Lower leg skin (tissue), 4 donors: ENCODE measurements around the gene SBF1. TPM values are rescaled to one million over a fixed set of nuclear protein-coding genes. Genes with fewer than 3 reads are reported as not detected.

Source experiments
- DNase-seq, 2 donors: peaks; one replicate each; pipeline ENCODE4 v3.0.0-alpha.2; 2019; ENCODE audit warnings: low spot score in 2 of 2
- H3K4me3 ChIP-seq: fragments of 200-600 bp; sonication (generic); 2 replicates; pipeline ENCODE4 v1.5.1; 2017; ENCODE audit warnings: mild to moderate bottlenecking, low read depth; ENCODE audit not compliant: poor library complexity, severe bottlenecking
- POLR2A ChIP-seq, 2 donors: fragments of 450-650 bp; IDR thresholded peaks; one replicate each; pipeline ENCODE4 v1.6.1; 2016 to 2017; ENCODE audit warnings: antibody characterized with exemption in 2 of 2, mild to moderate bottlenecking in 1 of 2, moderate library complexity in 1 of 2
- WGBS, 2 donors: methylation state at CpG; one replicate each; pipeline ENCODE4 v1.1.5; 2018; 5-methylcytosine and 5-hydroxymethylcytosine counted together
- intact Hi-C: fragments of 100-400 bp; cut with DNase I; formaldehyde crosslinking; loops from one replicate; pipeline ENCODE4 v1.15.0; 2023; ENCODE audit warnings: low total_unique reads
- total RNA-seq, 4 donors: library from RNA; depleted of rRNA; stranded (reverse); fragments of >200 nt; gene quantifications; one replicate each; pipeline ENCODE4 v1.1.0, GENCODE V29; 2016
- TF ChIP-seq, protein P1 (sequence below), 3 donors: fragments of 450-650 bp; IDR thresholded peaks; one replicate each; pipeline ENCODE4 v1.5.1; 2016; ENCODE audit warnings: antibody characterized with exemption in 3 of 3, mild to moderate bottlenecking in 3 of 3, moderate library complexity in 2 of 3

SBF1 gene
- total RNA-seq, 4 donors from 2014 or later, result 70.8 to 123 (median 87.2) TPM

GRCh38 chr22:50517495-50518260, 42.8 kb upstream of the SBF1 start:
- WGBS, 2 donors, result 86 to 88% methylated on average over 18 to 19 of the region's 20 CpGs

GRCh38 chr22:50516891-50517290, 42.1 kb upstream of the SBF1 start:
- WGBS, 2 donors, result 77 to 81% methylated on average over 15 to 16 of the region's 16 CpGs
- no peak for TF ChIP-seq POLR2A (IDR thresholded peaks at IDR 0.05)
- TF ChIP-seq, protein P1, sequence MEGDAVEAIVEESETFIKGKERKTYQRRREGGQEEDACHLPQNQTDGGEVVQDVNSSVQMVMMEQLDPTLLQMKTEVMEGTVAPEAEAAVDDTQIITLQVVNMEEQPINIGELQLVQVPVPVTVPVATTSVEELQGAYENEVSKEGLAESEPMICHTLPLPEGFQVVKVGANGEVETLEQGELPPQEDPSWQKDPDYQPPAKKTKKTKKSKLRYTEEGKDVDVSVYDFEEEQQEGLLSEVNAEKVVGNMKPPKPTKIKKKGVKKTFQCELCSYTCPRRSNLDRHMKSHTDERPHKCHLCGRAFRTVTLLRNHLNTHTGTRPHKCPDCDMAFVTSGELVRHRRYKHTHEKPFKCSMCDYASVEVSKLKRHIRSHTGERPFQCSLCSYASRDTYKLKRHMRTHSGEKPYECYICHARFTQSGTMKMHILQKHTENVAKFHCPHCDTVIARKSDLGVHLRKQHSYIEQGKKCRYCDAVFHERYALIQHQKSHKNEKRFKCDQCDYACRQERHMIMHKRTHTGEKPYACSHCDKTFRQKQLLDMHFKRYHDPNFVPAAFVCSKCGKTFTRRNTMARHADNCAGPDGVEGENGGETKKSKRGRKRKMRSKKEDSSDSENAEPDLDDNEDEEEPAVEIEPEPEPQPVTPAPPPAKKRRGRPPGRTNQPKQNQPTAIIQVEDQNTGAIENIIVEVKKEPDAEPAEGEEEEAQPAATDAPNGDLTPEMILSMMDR (IDR thresholded peaks at IDR 0.05), result no peak
- intact Hi-C loops, result no loop called here
- H3K4me3 ChIP-seq, result no peak overlapping the region
- no peak for DNase-seq

More at GRCh38 chr22:50517495-50518260, 42.8 kb upstream of the SBF1 start:
- intact Hi-C loops, result no loop called here
- no peak for TF ChIP-seq POLR2A (IDR thresholded peaks at IDR 0.05)
- no peak for DNase-seq
- no peak overlapping the region for H3K4me3 ChIP-seq

GRCh38 chr22:50516068-50516467, 41.2 kb upstream of the SBF1 start:
- WGBS, 2 donors, result 46 to 54% methylated on average over 8 of the region's 8 CpGs
- intact Hi-C loops, result no loop called here
- no peak for DNase-seq
- TF ChIP-seq POLR2A (IDR thresholded peaks at IDR 0.05), result no peak
- TF ChIP-seq, protein P1 (IDR thresholded peaks at IDR 0.05), result no peak
- no peak overlapping the region for H3K4me3 ChIP-seq

DNA sequence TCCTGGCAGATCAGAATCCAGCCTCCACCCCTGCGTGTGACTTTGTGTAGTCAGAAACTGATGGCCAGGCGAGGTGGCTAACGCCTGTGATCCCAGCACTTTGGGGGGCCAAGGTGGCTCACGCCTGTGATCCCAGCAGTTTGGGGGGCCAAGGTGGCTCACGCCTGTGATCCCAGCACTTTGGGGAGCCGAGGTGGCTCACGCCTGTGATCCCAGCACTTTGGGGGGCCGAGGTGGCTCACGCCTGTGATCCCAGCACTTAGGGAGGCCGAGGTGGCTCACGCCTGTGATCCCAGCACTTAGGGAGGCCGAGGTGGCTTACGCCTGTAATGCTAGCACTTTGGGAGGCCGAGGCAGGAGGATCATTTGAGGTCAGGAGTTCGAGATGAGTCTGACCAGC, 38.3 kb upstream of the SBF1 start:
- TF ChIP-seq POLR2A (IDR thresholded peaks at IDR 0.05), result no peak
- TF ChIP-seq, protein P1 (IDR thresholded peaks at IDR 0.05), result no peak
- intact Hi-C loops, result no loop called here
- 95 to 98% methylated on average over 14 to 15 of the region's 15 CpGs for WGBS, 2 donors
- H3K4me3 ChIP-seq, result no peak overlapping the region
- no peak for DNase-seq

GRCh38 chr22:50508897-50509296, 34.1 kb upstream of the SBF1 start:
- intact Hi-C loops, result no loop called here
- 6 to 7% methylated on average over 3 of the region's 3 CpGs for WGBS, 2 donors
- DNase-seq, result no peak
- no peak overlapping the region for H3K4me3 ChIP-seq
- TF ChIP-seq POLR2A (IDR thresholded peaks at IDR 0.05), result no peak
- TF ChIP-seq, protein P1 (IDR thresholded peaks at IDR 0.05), result no peak

DNA sequence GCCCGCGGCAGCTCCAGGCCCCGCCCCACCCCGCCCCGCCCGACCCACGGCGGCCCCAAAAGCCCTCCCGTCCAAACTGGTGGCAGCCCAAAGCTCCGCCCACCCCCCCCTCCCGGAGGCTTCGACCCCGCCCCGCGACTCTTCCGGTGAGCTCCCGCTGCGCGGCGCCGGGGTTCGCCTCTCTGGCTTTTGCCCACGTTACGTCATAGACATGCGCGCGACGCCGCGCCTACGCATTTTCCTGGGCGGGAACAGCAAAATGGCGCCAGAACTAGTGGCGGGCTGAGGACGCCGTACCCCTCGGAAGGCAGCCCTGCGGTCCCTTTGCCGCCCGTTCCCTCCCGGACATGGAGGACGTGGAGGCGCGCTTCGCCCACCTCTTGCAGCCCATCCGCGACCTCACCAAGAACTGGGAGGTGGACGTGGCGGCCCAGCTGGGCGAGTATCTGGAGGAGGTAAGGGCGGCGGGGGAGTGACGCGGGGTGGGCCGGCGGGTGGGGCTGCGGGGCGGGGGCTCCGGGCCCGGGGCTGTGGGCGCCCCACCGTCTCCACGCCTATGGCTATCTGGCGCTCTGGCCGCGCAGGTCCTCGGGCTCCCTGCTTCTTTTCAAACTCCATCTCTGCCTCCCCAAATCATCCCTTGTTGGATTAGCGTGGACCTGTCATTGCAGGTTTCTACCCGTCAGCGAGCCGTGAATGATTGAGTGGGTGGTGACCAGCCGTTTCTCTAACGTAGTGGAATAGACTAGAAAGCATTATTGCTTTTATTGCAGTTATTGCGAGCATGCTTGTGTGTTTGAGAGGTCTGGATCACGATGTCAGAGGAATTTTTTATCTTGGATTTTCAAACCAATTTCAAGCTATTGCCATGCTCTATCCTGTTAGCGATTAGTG, 33.4 kb upstream of the SBF1 start, which contains the start of gene NCAPH2:
Gene NCAPH2, plus strand, starts transcription at position 234 of the 894 bp plus-strand sequence. Its CDS starts 114 bp downstream, at position 348.
- intact Hi-C loops, result no loop called here
- WGBS, 2 donors, result 0% methylated on average over 17 to 50 of the region's 76 CpGs
- H3K4me3 ChIP-seq, result peak within 1 kb of the TSS; percentile 98
- TF ChIP-seq, protein P1 (IDR thresholded peaks at IDR 0.05), result no peak
- TF ChIP-seq POLR2A (IDR thresholded peaks at IDR 0.05), result no peak
- DNase-seq, result peak; percentile 95 to 99
